CD4-positive, alpha-beta T cell treated with Interleukin-15 for 4 hours (primary cell): ENCODE data around the gene FGF14.

Experiments used
- DNase-seq: peaks from one replicate; pipeline ENCODE4 v3.0.0-alpha.2; 2020; ENCODE audit warnings: low spot score

FGF14 gene

GRCh38 chr13:101985321-101985720 is 416.5 kb downstream of the FGF14 start:
- no peak for DNase-seq

- no peak for DNase-seq
Measured at GRCh38 chr13:101982903-101983302, 418.9 kb downstream of the FGF14 start.

- no peak for DNase-seq
Measured at GRCh38 chr13:101979825-101980224, 422.0 kb downstream of the FGF14 start.

- DNase-seq: no peak
Measured at GRCh38 chr13:101978552-101979315, 423.1 kb downstream of the FGF14 start.

GRCh38 chr13:101977475-101977874 is 424.4 kb downstream of the FGF14 start:
- no peak for DNase-seq

- DNase-seq: no peak
Measured at GRCh38 chr13:101972191-101972590, 429.7 kb downstream of the FGF14 start.

- DNase-seq: no peak
Measured at GRCh38 chr13:101970341-101970740, 431.5 kb downstream of the FGF14 start.

GRCh38 chr13:101967781-101968180 is 434.1 kb downstream of the FGF14 start:
- no peak for DNase-seq

GRCh38 chr13:101967216-101967615 is 434.6 kb downstream of the FGF14 start:
- no peak for DNase-seq

- no peak for DNase-seq
Measured at GRCh38 chr13:101965096-101965495, 436.8 kb downstream of the FGF14 start.

- no peak for DNase-seq
Measured at GRCh38 chr13:101959016-101959415, 442.8 kb downstream of the FGF14 start.

- no peak for DNase-seq
Measured at GRCh38 chr13:101955764-101956163, 446.1 kb downstream of the FGF14 start.

GRCh38 chr13:101951114-101951513 is 450.7 kb downstream of the FGF14 start:
- no peak for DNase-seq

GRCh38 chr13:101949681-101950080 is 452.2 kb downstream of the FGF14 start:
- DNase-seq: no peak

- DNase-seq: no peak
Measured at GRCh38 chr13:101946401-101946800, 455.4 kb downstream of the FGF14 start.

GRCh38 chr13:101945435-101945834 is 456.4 kb downstream of the FGF14 start:
- DNase-seq: no peak

- no peak for DNase-seq
Measured at GRCh38 chr13:101944521-101944920, 457.3 kb downstream of the FGF14 start.

GRCh38 chr13:101942535-101943157 is 459.2 kb downstream of the FGF14 start:
- no peak for DNase-seq

- DNase-seq: no peak
Measured at GRCh38 chr13:101942038-101942437, 459.8 kb downstream of the FGF14 start.

- DNase-seq: no peak
Measured at GRCh38 chr13:101941095-101941783, 460.6 kb downstream of the FGF14 start.

GRCh38 chr13:101939370-101939769 is 462.5 kb downstream of the FGF14 start:
- DNase-seq: no peak

GRCh38 chr13:101935828-101936227 is 466.0 kb downstream of the FGF14 start:
- DNase-seq: no peak

GRCh38 chr13:101931186-101931585 is 470.7 kb downstream of the FGF14 start:
- DNase-seq: no peak
